GM20000 (cell line): ENCODE measurements around the gene WWOX.

ENCODE experiments used
- DNase-seq: peaks from one replicate; pipeline ENCODE4 v3.0.0; 2012; ENCODE audit warnings: low spot score
- CTCF ChIP-seq: IDR thresholded peaks from 2 replicates; pipeline ENCODE4 v1.5.1; 2012; ENCODE audit warnings: mild to moderate bottlenecking, control low read depth; ENCODE audit errors: extremely low read depth, missing control alignments

WWOX gene

GRCh38 chr16:78450255-78450654 is 350.8 kb downstream of the WWOX start:
- no peak for TF ChIP-seq CTCF
- DNase-seq = no peak

DNA sequence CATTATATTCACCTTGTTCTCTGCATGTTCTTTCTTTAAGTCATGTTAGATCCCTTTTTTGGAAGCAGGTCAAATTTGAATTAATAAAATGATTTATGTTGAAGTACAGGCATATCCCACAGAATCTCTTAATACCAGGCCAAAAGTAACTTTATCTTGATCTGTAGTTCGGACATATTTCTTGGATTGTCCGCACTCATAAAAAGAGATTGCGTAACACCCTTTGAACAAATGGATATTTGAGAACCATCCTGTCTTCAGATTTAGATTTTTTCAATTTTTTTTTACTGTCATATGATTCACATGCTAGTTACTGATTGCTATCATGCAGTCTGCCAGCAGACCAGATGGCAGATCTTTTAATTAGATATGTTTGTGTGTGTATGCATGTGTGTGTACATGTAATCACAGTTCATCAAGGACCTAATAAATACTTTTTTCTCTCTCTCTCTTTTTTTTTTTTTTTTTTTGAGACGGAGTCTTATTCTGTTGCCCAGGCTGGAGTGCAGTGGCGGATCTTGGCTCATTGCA is 352.6 kb downstream of the WWOX start:
- no peak for TF ChIP-seq CTCF
- no peak for DNase-seq

DNA sequence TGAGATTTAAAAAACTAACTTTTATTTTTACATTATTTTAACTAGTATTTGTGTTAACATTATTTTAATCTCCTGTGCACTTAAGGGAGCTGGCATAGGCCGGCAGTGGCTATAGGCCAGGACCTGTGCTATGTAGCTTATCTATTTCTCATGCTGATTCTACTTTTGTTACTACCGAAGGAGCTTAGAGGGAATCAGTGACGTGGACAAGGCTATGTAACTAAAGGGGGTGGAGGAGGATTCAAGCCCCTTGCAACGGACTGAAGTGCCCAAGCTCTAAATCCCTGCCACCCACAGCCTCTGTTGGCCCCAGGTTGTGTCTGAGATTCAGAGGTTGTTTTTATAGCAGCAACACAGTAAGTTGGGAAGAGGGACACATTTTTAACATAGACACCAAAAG is 356.4 kb downstream of the WWOX start:
- no peak for DNase-seq
- no peak for TF ChIP-seq CTCF

- no peak for TF ChIP-seq CTCF
- DNase-seq = no peak
Measured at GRCh38 chr16:78458588-78458987, 359.1 kb downstream of the WWOX start.

GRCh38 chr16:78460428-78460827 is 361.0 kb downstream of the WWOX start:
- no peak for DNase-seq

GRCh38 chr16:78461087-78461486 is 361.6 kb downstream of the WWOX start:
- TF ChIP-seq CTCF = no peak
- DNase-seq = no peak

More at GRCh38 chr16:78460428-78460827, 361.0 kb downstream of the WWOX start:
- no peak for TF ChIP-seq CTCF

- no peak for TF ChIP-seq CTCF
- no peak for DNase-seq
Measured at GRCh38 chr16:78461496-78462287, 362.2 kb downstream of the WWOX start.
